ENCODE data around the gene MYOC.
"Not testable (repeated sequence)": the region's sequence is repeated elsewhere in the genome, so short reads cannot be mapped to it uniquely, and the experiment has no call there.

MYOC gene

GRCh38 chr1:171652234-171652822, at the start of gene MYOC:
TSS of gene MYOC (minus strand) at chr1:171652688. CDS start at chr1:171652611, 77 bp downstream.
- DNase-seq (ENCODE audit: low spot score): no peak
- no peak for TF ChIP-seq CTCF (IDR thresholded peaks at IDR 0.05)
- Histone ChIP-seq H3K4me3 (no peak within 1 kb of the TSS), H3K27ac (peak within 1 kb of the TSS; percentile 83 to 89)

- no peak for DNase-seq (ENCODE audit: low spot score)
- H3K4me3 ChIP-seq: no peak overlapping the region
- H3K27ac ChIP-seq: no peak overlapping the region
- TF ChIP-seq CTCF (IDR thresholded peaks at IDR 0.05): no peak
These were observed 47.0 kb upstream of the MYOC start for GRCh38 chr1:171699531-171699930.

GRCh38 chr1:171695772-171696171, 43.3 kb upstream of the MYOC start:
- DNase-seq (ENCODE audit: low spot score); H3K27ac ChIP-seq; H3K4me3 ChIP-seq: not testable (repeated sequence)

- not testable (repeated sequence) for DNase-seq (ENCODE audit: low spot score); H3K27ac ChIP-seq; H3K4me3 ChIP-seq
These were observed 41.1 kb upstream of the MYOC start for GRCh38 chr1:171693541-171693940.

- no peak for DNase-seq (ENCODE audit: low spot score)
- Histone ChIP-seq H3K27ac (no peak overlapping the region), H3K4me3 (no peak overlapping the region)
- no peak for TF ChIP-seq CTCF (IDR thresholded peaks at IDR 0.05)
These were observed 31.4 kb upstream of the MYOC start for GRCh38 chr1:171683870-171684269.

GRCh38 chr1:171680339-171680738, 27.9 kb upstream of the MYOC start:
- no peak for TF ChIP-seq CTCF (IDR thresholded peaks at IDR 0.05)
- H3K27ac ChIP-seq: no peak overlapping the region
- DNase-seq (ENCODE audit: low spot score): no peak
- no peak overlapping the region for H3K4me3 ChIP-seq

- TF ChIP-seq CTCF (IDR thresholded peaks at IDR 0.05): no peak
- no peak overlapping the region for H3K27ac ChIP-seq
- H3K4me3 ChIP-seq: no peak overlapping the region
- no peak for DNase-seq (ENCODE audit: low spot score)
These were observed 24.3 kb upstream of the MYOC start for GRCh38 chr1:171676823-171677222.

GRCh38 chr1:171674431-171675405, 22.2 kb upstream of the MYOC start:
- H3K27ac ChIP-seq: peak overlapping the region; percentile 53 to 69
- H3K4me3 ChIP-seq: no peak overlapping the region
- TF ChIP-seq CTCF (IDR thresholded peaks at IDR 0.05): no peak
- DNase-seq (ENCODE audit: low spot score): no peak
